ENCODE measurements around the gene PLCB4. TPM values are rescaled to one million over a fixed set of nuclear protein-coding genes. Genes with fewer than 3 reads are reported as not detected.

PLCB4 gene
- total RNA-seq, 1 donor from 2014 or later = 6.6 TPM

- no peak for ATAC-seq
- no peak overlapping the region for H3K4me3 ChIP-seq
- H3K27ac ChIP-seq = no peak overlapping the region
Measured at GRCh38 chr20:9306521-9306920, 237.6 kb downstream of the PLCB4 start.

GRCh38 chr20:9308056-9308455 lies 239.2 kb downstream of the PLCB4 start:
- no peaks in the 10 kb centered on the region for H3K9me3 ChIP-seq
- intact Hi-C loops (cut with DNase I) = no loop called here
- no peaks in the 10 kb centered on the region for H3K36me3 ChIP-seq
- no peaks in the 10 kb centered on the region for H3K4me1 ChIP-seq
- no peaks in the 10 kb centered on the region for H3K27me3 ChIP-seq (ENCODE audit: low read depth)
- H3K4me3 ChIP-seq = no peak overlapping the region
- DNase-seq (no peak), ATAC-seq (no peak)
- no peak overlapping the region for H3K27ac ChIP-seq
- TF ChIP-seq, protein P1, sequence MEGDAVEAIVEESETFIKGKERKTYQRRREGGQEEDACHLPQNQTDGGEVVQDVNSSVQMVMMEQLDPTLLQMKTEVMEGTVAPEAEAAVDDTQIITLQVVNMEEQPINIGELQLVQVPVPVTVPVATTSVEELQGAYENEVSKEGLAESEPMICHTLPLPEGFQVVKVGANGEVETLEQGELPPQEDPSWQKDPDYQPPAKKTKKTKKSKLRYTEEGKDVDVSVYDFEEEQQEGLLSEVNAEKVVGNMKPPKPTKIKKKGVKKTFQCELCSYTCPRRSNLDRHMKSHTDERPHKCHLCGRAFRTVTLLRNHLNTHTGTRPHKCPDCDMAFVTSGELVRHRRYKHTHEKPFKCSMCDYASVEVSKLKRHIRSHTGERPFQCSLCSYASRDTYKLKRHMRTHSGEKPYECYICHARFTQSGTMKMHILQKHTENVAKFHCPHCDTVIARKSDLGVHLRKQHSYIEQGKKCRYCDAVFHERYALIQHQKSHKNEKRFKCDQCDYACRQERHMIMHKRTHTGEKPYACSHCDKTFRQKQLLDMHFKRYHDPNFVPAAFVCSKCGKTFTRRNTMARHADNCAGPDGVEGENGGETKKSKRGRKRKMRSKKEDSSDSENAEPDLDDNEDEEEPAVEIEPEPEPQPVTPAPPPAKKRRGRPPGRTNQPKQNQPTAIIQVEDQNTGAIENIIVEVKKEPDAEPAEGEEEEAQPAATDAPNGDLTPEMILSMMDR (IDR thresholded peaks at IDR 0.05) = no peak

More at GRCh38 chr20:9306521-9306920, 237.6 kb downstream of the PLCB4 start:
- no peak for DNase-seq
- Histone ChIP-seq H3K27me3 (ENCODE audit: low read depth) (no peaks in the 10 kb centered on the region), H3K36me3 (no peaks in the 10 kb centered on the region), H3K4me1 (no peaks in the 10 kb centered on the region), H3K9me3 (no peaks in the 10 kb centered on the region)
- intact Hi-C loops (cut with DNase I) = no loop called here
- TF ChIP-seq, protein P1 (IDR thresholded peaks at IDR 0.05) = no peak

DNA sequence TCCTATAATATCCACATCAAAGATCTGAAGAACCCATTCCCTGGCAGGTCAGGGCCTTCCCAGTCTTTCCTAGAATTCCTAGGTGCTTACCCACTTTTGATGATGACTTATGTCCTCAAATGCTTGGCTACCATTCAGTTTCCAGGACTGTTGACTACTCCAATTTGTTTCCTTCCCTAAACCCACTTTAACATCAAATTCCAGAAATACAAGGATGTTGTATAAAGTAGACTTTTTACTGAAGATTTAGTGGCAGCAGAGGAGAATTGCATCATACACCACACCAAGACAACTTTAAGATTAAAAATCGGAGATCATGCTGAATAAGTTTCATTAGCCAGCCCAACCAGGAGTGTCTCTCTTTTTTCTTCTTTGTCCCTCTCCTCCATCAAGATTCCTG lies 242.2 kb downstream of the PLCB4 start:
- Histone ChIP-seq H3K4me3 (no peak overlapping the region), H3K27ac (no peak overlapping the region), H3K4me1 (no peaks in the 10 kb centered on the region), H3K9me3 (no peaks in the 10 kb centered on the region), H3K36me3 (no peaks in the 10 kb centered on the region), H3K27me3 (ENCODE audit: low read depth) (no peaks in the 10 kb centered on the region)
- TF ChIP-seq, protein P1 (IDR thresholded peaks at IDR 0.05) = no peak
- DNase-seq (no peak), ATAC-seq (no peak)
- intact Hi-C loops (cut with DNase I) = no loop called here

DNA sequence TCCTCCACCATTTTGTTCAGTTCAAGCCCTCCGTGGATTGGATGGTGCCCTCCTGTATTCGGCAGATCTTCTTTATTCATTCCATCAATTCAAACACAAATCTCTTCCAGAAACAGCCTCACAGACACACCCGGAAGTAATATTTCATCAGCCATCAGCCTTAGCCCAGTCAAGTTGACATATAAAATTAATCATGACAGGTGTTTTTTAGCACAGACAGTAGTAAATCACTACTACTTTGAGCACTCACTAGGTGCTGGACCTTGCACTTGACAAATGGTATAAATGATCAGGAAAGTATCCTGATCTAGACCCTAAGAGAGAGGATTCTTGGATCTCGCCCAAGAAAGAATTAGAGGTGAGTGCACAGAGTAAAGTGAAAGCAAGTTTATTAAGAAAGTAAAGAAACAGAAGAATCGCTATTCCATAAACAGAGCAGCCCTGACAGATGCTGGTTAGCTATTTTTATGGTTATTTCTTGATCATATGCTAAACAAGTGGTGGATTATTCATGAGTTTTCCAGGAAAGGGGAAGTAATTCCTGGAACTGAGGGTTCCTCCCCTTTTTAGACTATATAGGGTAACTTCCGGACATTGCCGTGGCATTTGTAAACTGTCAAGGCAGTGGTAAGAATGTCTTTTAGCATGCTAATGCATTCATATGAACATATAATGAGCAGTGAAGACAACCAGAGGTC lies 250.9 kb downstream of the PLCB4 start:
- no peaks in the 10 kb centered on the region for H3K4me1 ChIP-seq
- H3K27ac ChIP-seq = no peak overlapping the region
- no peak overlapping the region for H3K4me3 ChIP-seq
- no peaks in the 10 kb centered on the region for H3K27me3 ChIP-seq (ENCODE audit: low read depth)
- ATAC-seq (no peak), DNase-seq (no peak)
- intact Hi-C loops (cut with DNase I) = no loop called here
- H3K36me3 ChIP-seq = no peaks in the 10 kb centered on the region
- TF ChIP-seq, protein P1 (IDR thresholded peaks at IDR 0.05) = no peak
- H3K9me3 ChIP-seq = no peaks in the 10 kb centered on the region

DNA sequence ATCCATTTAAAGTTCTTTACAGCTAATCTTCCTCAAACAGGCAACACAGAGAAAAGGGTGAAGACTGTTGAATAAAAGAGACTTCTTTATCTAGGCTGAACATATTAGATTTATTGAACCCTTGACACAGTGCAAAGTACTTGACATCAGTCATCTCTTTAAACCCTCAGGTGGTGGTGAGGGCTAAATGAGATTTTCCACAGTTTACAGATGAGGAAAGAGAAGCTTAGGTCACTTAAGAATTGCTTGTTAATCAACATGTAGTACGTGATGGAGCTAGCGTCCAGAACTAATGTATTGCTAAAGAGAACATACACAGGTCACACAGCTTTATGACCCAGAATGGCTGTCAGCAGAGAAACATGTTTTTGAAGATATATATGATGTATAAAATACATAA lies 252.1 kb downstream of the PLCB4 start:
- H3K4me1 ChIP-seq = no peaks in the 10 kb centered on the region
- H3K27ac ChIP-seq = no peak overlapping the region
- H3K36me3 ChIP-seq = no peaks in the 10 kb centered on the region
- no peak for ATAC-seq
- H3K9me3 ChIP-seq = no peaks in the 10 kb centered on the region
- no peak for DNase-seq
- TF ChIP-seq, protein P1 (IDR thresholded peaks at IDR 0.05) = no peak
- intact Hi-C loops (cut with DNase I) = no loop called here
- no peak overlapping the region for H3K4me3 ChIP-seq
- no peaks in the 10 kb centered on the region for H3K27me3 ChIP-seq (ENCODE audit: low read depth)

Data from lower lobe of right lung (tissue), 2 donors.